Endothelial cell of umbilical vein (primary cell): ENCODE data around the gene TRPM3. TPM values are rescaled to one million over a fixed set of nuclear protein-coding genes. Genes with fewer than 3 reads are reported as not detected.

Source experiments
- BruUV-seq: library from RNA; stranded (reverse); fragments of 400-500 nt; replicated peaks from 2 replicates; lab custom pipeline; 2021; lab: Mats Ljungman, UMichigan
- CTCF ChIA-PET: fragments of 300-600, 350-600 bp; sonication (Branson Sonifier 250); formaldehyde crosslinking; loops from one replicate; lab custom pipeline; 2021; ENCODE audit warnings: antibody characterized with exemption, inconsistent platforms; lab: Charles Lee
- POLR2A ChIA-PET: fragments of 300-600, 350-600 bp; sonication (Branson Sonifier 250); formaldehyde crosslinking; loops from one replicate; lab custom pipeline; 2021; ENCODE audit warnings: antibody characterized with exemption, inconsistent platforms; lab: Charles Lee
- DNase-seq: peaks from one replicate; pipeline ENCODE4 v3.0.0-alpha.2; 2011; ENCODE audit warnings: low read depth, low spot score
- FAIRE-seq: peaks from 2 replicates; lab custom pipeline; 2011; peaks lifted over from hg19 to GRCh38; lab: Jason Lieb, UNC
- H2AFZ ChIP-seq: 2 replicates; pipeline ENCODE4 v1.6.0; 2012; ENCODE audit warnings: low read depth, low read length, control low read depth, inconsistent platforms
- H3K27ac ChIP-seq: 2 replicates; pipeline ENCODE4 v1.5.1; 2011; ENCODE audit warnings: low read depth, mild to moderate bottlenecking, control low read depth, low read length, moderate library complexity; ENCODE audit not compliant: insufficient read depth
- H3K27me3 ChIP-seq, 2 experiments: 2 replicates each; pipeline versions ENCODE4 v1.6.0 to v1.6.1; 2011; ENCODE audit warnings: low read length in 2 of 2, mixed read lengths in 1 of 2; ENCODE audit not compliant: control insufficient read depth in 2 of 2, insufficient read depth in 2 of 2
- H3K36me3 ChIP-seq, 2 experiments: 2 replicates in 1 of 2; 3 replicates in 1 of 2; pipeline ENCODE4 v1.5.1; 2011; ENCODE audit warnings: low read length in 2 of 2, mild to moderate bottlenecking in 1 of 2, moderate library complexity in 1 of 2; ENCODE audit not compliant: control insufficient read depth in 2 of 2, insufficient read depth in 2 of 2; ENCODE audit errors: extremely low read depth in 1 of 2
- H3K4me1 ChIP-seq: 3 replicates; pipeline ENCODE4 v1.5.1; 2011; ENCODE audit warnings: mild to moderate bottlenecking, low read length; ENCODE audit not compliant: control insufficient read depth, insufficient read depth; ENCODE audit errors: extremely low read depth
- H3K4me2 ChIP-seq: 2 replicates; pipeline ENCODE4 v1.6.1; 2011; ENCODE audit warnings: low read length, control low read depth, mixed read lengths; ENCODE audit not compliant: insufficient read depth
- H3K4me3 ChIP-seq, 3 experiments: fragments of 200-600 bp in 1 of 3; sonication (generic), shearing (Covaris generic) in 1 of 3; replicated peaks in 1 of 3; 2 replicates each; pipeline ENCODE4 v1.5.1; 2011 to 2016; ENCODE audit warnings: control low read depth in 3 of 3, low read length in 3 of 3, mild to moderate bottlenecking in 2 of 3, inconsistent platforms in 1 of 3, low read depth in 1 of 3, moderate library complexity in 1 of 3; ENCODE audit not compliant: insufficient read depth in 1 of 3
- H3K79me2 ChIP-seq: 2 replicates; pipeline ENCODE4 v1.6.0; 2012; ENCODE audit warnings: low read length, inconsistent platforms; ENCODE audit not compliant: control insufficient read depth, insufficient read depth
- H3K9ac ChIP-seq: replicated peaks from 2 replicates; pipeline ENCODE3; 2011; ENCODE audit warnings: low read length, control low read depth; ENCODE audit not compliant: insufficient read depth; ENCODE audit errors: extremely low read depth
- H3K9me1 ChIP-seq: replicated peaks from 3 replicates; pipeline ENCODE4 v1.6.0; 2011; ENCODE audit warnings: mild to moderate bottlenecking, low read length; ENCODE audit not compliant: control insufficient read depth, insufficient read depth; ENCODE audit errors: extremely low read depth
- H3K9me3 ChIP-seq: replicated peaks from 2 replicates; pipeline ENCODE4 v1.5.1; 2012; ENCODE audit warnings: low read length, inconsistent platforms; ENCODE audit not compliant: control insufficient read depth, insufficient read depth
- H4K20me1 ChIP-seq: replicated peaks from 2 replicates; pipeline ENCODE3; 2011; ENCODE audit warnings: mild to moderate bottlenecking, low read length; ENCODE audit not compliant: control insufficient read depth, insufficient read depth; ENCODE audit errors: extremely low read depth
- EZH2 ChIP-seq: IDR thresholded peaks from 2 replicates; pipeline ENCODE4 v1.6.1; 2012; ENCODE audit warnings: borderline replicate concordance, low read depth, mild to moderate bottlenecking, moderate library complexity, low read length, inconsistent platforms; ENCODE audit not compliant: severe bottlenecking
- JUN ChIP-seq: IDR thresholded peaks from 2 replicates; pipeline ENCODE4 v1.6.1; 2011; ENCODE audit warnings: borderline replicate concordance, low read depth; ENCODE audit not compliant: insufficient read length, insufficient read depth
- dilution Hi-C: fragments of 300-500 bp; cut with MboI; formaldehyde crosslinking; loops from one replicate; pipeline ENCODE4 v1.15.0; 2019; ENCODE audit warnings: low sequenced_read_pairs; ENCODE audit not compliant: extremely low pct_ligation_motif_present
- intact Hi-C: fragments of 100-400 bp; cut with micrococcal nuclease; formaldehyde crosslinking; loops from one replicate; pipeline ENCODE4 v1.10.0; 2022
- polyA plus RNA-seq, 4 experiments: library from polyadenylated mRNA; depleted of rRNA in 3 of 4; stranded (reverse) in 3 of 4; unstranded in 1 of 4; fragments of >200 nt; gene quantifications; 2 replicates each; pipeline versions ENCODE4 v1.2.1 to v1.2.3, GENCODE V29; 2011 to 2012; ENCODE audit warnings: missing spikeins in 1 of 4
- total RNA-seq: library from RNA; stranded (reverse); gene quantifications from 2 replicates; pipeline ENCODE4 v1.2.3, GENCODE V29; 2021

TRPM3 gene
- total and polyA plus RNA-seq, 2 donors (not counting 3 experiments of a cell fraction or from before 2014, with no cell fraction given), result 0.17 to 0.33 TPM

- no peak overlapping the region for H3K27ac ChIP-seq
Observed at GRCh38 chr9:71131145-71131544, 9.7 kb upstream of the TRPM3 start.

GRCh38 chr9:71130521-71130920 is 9.1 kb upstream of the TRPM3 start:
- Histone ChIP-seq H3K79me2 (no peaks in the 10 kb centered on the region), H3K4me3 (no peak overlapping the region), H3K9ac (no peak overlapping the region), H4K20me1 (no peaks in the 10 kb centered on the region), H3K27ac (no peak overlapping the region), H3K9me3 (no peaks in the 10 kb centered on the region), H3K4me1 (no peaks in the 10 kb centered on the region), H3K27me3 (peaks cover 6 to 7% of the 10 kb centered on the region in 2 experiments), H3K36me3 (no peaks in the 10 kb centered on the region), H2AFZ (no peak overlapping the region), H3K9me1 (no peaks in the 10 kb centered on the region), H3K4me2 (no peak overlapping the region)
- ChIA-PET CTCF (interaction anchor here (0.6 to 3.4 kb wide), 3 partner anchors 9 to 115 kb away, joined by 3 to 9 read pairs (median 3); no protein-coding TSS in a partner anchor), POLR2A (no interaction called here)
- no TSS peak for BruUV-seq
- DNase-seq (no peak), FAIRE-seq (no peak)
- dilution Hi-C loops, result no loop called here
- TF ChIP-seq EZH2, result no peak
- intact Hi-C loops, result no loop called here

More at GRCh38 chr9:71131145-71131544, 9.7 kb upstream of the TRPM3 start:
- CTCF ChIA-PET, result interaction anchor here (0.8 kb wide), 1 partner anchor 10 kb away, joined by 3 read pairs; no protein-coding TSS in a partner anchor
- dilution Hi-C loops (no loop called here), intact Hi-C loops (no loop called here)
- H3K9me1 ChIP-seq, result no peaks in the 10 kb centered on the region
- FAIRE-seq (no peak), DNase-seq (no peak)
- H3K9me3 ChIP-seq, result no peaks in the 10 kb centered on the region
- no peak for TF ChIP-seq JUN
- peaks cover 6 to 7% of the 10 kb centered on the region in 2 experiments for H3K27me3 ChIP-seq
- POLR2A ChIA-PET, result no interaction called here
- no peaks in the 10 kb centered on the region for H4K20me1 ChIP-seq
- no peaks in the 10 kb centered on the region for H3K79me2 ChIP-seq
- BruUV-seq, result no TSS peak
- H3K9ac ChIP-seq, result no peak overlapping the region
- H2AFZ ChIP-seq, result no peak overlapping the region
- H3K36me3 ChIP-seq, result no peaks in the 10 kb centered on the region
- H3K4me1 ChIP-seq, result no peaks in the 10 kb centered on the region
- H3K4me3 ChIP-seq, result no peak overlapping the region
- no peak overlapping the region for H3K4me2 ChIP-seq
